ENCODE measurements around the gene ADGRV1. TPM values are rescaled to one million over a fixed set of nuclear protein-coding genes. Genes with fewer than 3 reads are reported as not detected.

ADGRV1 gene
- total RNA-seq, 4 donors from 2014 or later: not detected

- no peak for TF ChIP-seq CTCF (IDR thresholded peaks at IDR 0.05; ENCODE audit: low read depth)
These were observed 149.1 kb downstream of the ADGRV1 start for GRCh38 chr5:90707698-90708097.

GRCh38 chr5:90709323-90710155, 150.9 kb downstream of the ADGRV1 start:
- TF ChIP-seq CTCF (IDR thresholded peaks at IDR 0.05; ENCODE audit: low read depth): no peak

- no peak for TF ChIP-seq CTCF (IDR thresholded peaks at IDR 0.05; ENCODE audit: low read depth)
These were observed 159.8 kb downstream of the ADGRV1 start for GRCh38 chr5:90718387-90718786.

- TF ChIP-seq CTCF (IDR thresholded peaks at IDR 0.05; ENCODE audit: low read depth): no peak
These were observed 181.0 kb downstream of the ADGRV1 start for GRCh38 chr5:90739567-90739966.

GRCh38 chr5:90740244-90740799, 181.7 kb downstream of the ADGRV1 start:
- no peak for TF ChIP-seq CTCF (IDR thresholded peaks at IDR 0.05; ENCODE audit: low read depth)

- TF ChIP-seq CTCF (IDR thresholded peaks at IDR 0.05; ENCODE audit: low read depth): no peak
These were observed 182.5 kb downstream of the ADGRV1 start for GRCh38 chr5:90741022-90741564.

GRCh38 chr5:90746119-90746518, 187.5 kb downstream of the ADGRV1 start:
- TF ChIP-seq CTCF (IDR thresholded peaks at IDR 0.05; ENCODE audit: low read depth): no peak
